AG09309 (cell line): ENCODE measurements around the gene USP17L15.
"Not testable (repeated sequence)": the region's sequence is repeated elsewhere in the genome, so short reads cannot be mapped to it uniquely, and the experiment has no call there.

Experiments used
- DNase-seq: peaks from one replicate; pipeline ENCODE4 v3.0.0-alpha.2; 2010; ENCODE audit warnings: low read depth
- H3K4me3 ChIP-seq: 2 replicates; pipeline ENCODE4 v1.5.1; 2011; ENCODE audit warnings: mild to moderate bottlenecking, low read depth, low read length, moderate library complexity; ENCODE audit not compliant: control insufficient read depth

Gene USP17L15

GRCh38 chr4:9234085-9234484, at the start of gene USP17L15:
Gene USP17L15 (plus strand): TSS chr4:9234385. CDS start chr4:9234385, 0 bp downstream.
- not testable (repeated sequence) for DNase-seq, H3K4me3 ChIP-seq

GRCh38 chr4:9210357-9210756, 23.8 kb upstream of the USP17L15 start, which contains the start of gene USP17L10:
Gene USP17L10 (plus strand): TSS chr4:9210657. CDS start chr4:9210657, 0 bp downstream.
- H3K4me3 ChIP-seq, DNase-seq: not testable (repeated sequence)

- not testable (repeated sequence) for DNase-seq, H3K4me3 ChIP-seq
These were observed 19.5 kb upstream of the USP17L15 start for GRCh38 chr4:9214701-9215100.

GRCh38 chr4:9215105-9215504, 19.1 kb upstream of the USP17L15 start, which contains the start of gene USP17L11:
Gene USP17L11 (plus strand): TSS chr4:9215405. CDS start chr4:9215405, 0 bp downstream.
- DNase-seq, H3K4me3 ChIP-seq: not testable (repeated sequence)

- DNase-seq, H3K4me3 ChIP-seq: not testable (repeated sequence)
These were observed 14.3 kb upstream of the USP17L15 start, which contains the start of gene USP17L12 for GRCh38 chr4:9219852-9220251. Gene USP17L12 (plus strand): TSS chr4:9220152. CDS start chr4:9220152, 0 bp downstream.

- not testable (repeated sequence) for H3K4me3 ChIP-seq, DNase-seq
These were observed 9.6 kb upstream of the USP17L15 start, which contains the start of gene USP17L13 for GRCh38 chr4:9224596-9224995. Gene USP17L13 (plus strand): TSS chr4:9224896. CDS start chr4:9224896, 0 bp downstream.

GRCh38 chr4:9230249-9230648, 3.9 kb upstream of the USP17L15 start:
- not testable (repeated sequence) for DNase-seq

GRCh38 chr4:9238461-9238860, 4.3 kb downstream of the USP17L15 start:
- H3K4me3 ChIP-seq, DNase-seq: not testable (repeated sequence)

More at GRCh38 chr4:9230249-9230648, 3.9 kb upstream of the USP17L15 start:
- H3K4me3 ChIP-seq, result not testable (repeated sequence)

GRCh38 chr4:9243579-9243978, 9.4 kb downstream of the USP17L15 start, which contains the start of gene USP17L17:
Gene USP17L17 (plus strand): TSS chr4:9243879. CDS start chr4:9243879, 0 bp downstream.
- H3K4me3 ChIP-seq, DNase-seq: not testable (repeated sequence)

- not testable (repeated sequence) for DNase-seq, H3K4me3 ChIP-seq
These were observed 13.9 kb downstream of the USP17L15 start, which contains the start of gene USP17L18 for GRCh38 chr4:9247953-9248680. Gene USP17L18 (plus strand): TSS chr4:9248630. CDS start chr4:9248630, 0 bp downstream.

GRCh38 chr4:9253078-9253477, 18.9 kb downstream of the USP17L15 start, which contains the start of gene USP17L19:
Gene USP17L19 (plus strand): TSS chr4:9253378. CDS start chr4:9253378, 0 bp downstream.
- not testable (repeated sequence) for DNase-seq

GRCh38 chr4:9257824-9258223, 23.6 kb downstream of the USP17L15 start, which contains the start of gene USP17L20:
Gene USP17L20 (plus strand): TSS chr4:9258124. CDS start chr4:9258124, 0 bp downstream.
- not testable (repeated sequence) for H3K4me3 ChIP-seq, DNase-seq

More at GRCh38 chr4:9253078-9253477, 18.9 kb downstream of the USP17L15 start, which contains the start of gene USP17L19:
- H3K4me3 ChIP-seq, result not testable (repeated sequence)

GRCh38 chr4:9262572-9262971, 28.4 kb downstream of the USP17L15 start, which contains the start of gene USP17L21:
Gene USP17L21 (plus strand): TSS chr4:9262872. CDS start chr4:9262872, 0 bp downstream.
- DNase-seq, H3K4me3 ChIP-seq: not testable (repeated sequence)

GRCh38 chr4:9267319-9267718, 33.1 kb downstream of the USP17L15 start, which contains the start of gene USP17L22:
Gene USP17L22 (plus strand): TSS chr4:9267619. CDS start chr4:9267619, 0 bp downstream.
- DNase-seq, H3K4me3 ChIP-seq: not testable (repeated sequence)

GRCh38 chr4:9271719-9272118, 37.5 kb downstream of the USP17L15 start:
- DNase-seq, H3K4me3 ChIP-seq: not testable (repeated sequence)
